Caco-2 (cell line): ENCODE results near the gene CERS6. TPM values are rescaled to one million over a fixed set of nuclear protein-coding genes. Genes with fewer than 3 reads are reported as not detected.

Experiments used
- BruUV-seq: library from RNA; stranded (reverse); fragments of 400-500 nt; replicated peaks from 2 replicates; lab custom pipeline; 2021; lab: Mats Ljungman, UMichigan
- CTCF ChIA-PET: fragments of 300-600 bp; sonication (Branson Sonifier 250); formaldehyde crosslinking; loops from one replicate; lab custom pipeline; 2022; ENCODE audit warnings: antibody characterized with exemption; lab: Charles Lee
- POLR2A ChIA-PET: fragments of 300-600 bp; sonication (Branson Sonifier 250); formaldehyde crosslinking; loops from one replicate; lab custom pipeline; 2022; ENCODE audit warnings: antibody characterized with exemption; lab: Charles Lee
- DNase-seq, 2 experiments: peaks; one replicate each; pipeline versions ENCODE4 v3.0.0 to v3.0.0-alpha.2; 2020 to 2022
- H3K27me3 ChIP-seq: replicated peaks from 2 replicates; pipeline ENCODE4 v1.6.0; 2011; ENCODE audit warnings: low read length; ENCODE audit not compliant: control insufficient read depth, insufficient read depth
- H3K36me3 ChIP-seq: 2 replicates; pipeline ENCODE4 v1.5.1; 2011; ENCODE audit warnings: low read length; ENCODE audit not compliant: control insufficient read depth, insufficient read depth
- H3K4me1 ChIP-seq: fragments of 250-450 bp; sonication (Bioruptor Pico); 2 replicates; pipeline ENCODE4 v1.5.1; 2020; ENCODE audit warnings: mild to moderate bottlenecking
- H3K4me3 ChIP-seq: 2 replicates; pipeline ENCODE4 v1.5.1; 2011; ENCODE audit warnings: low read depth, mild to moderate bottlenecking, control low read depth, low read length
- H3K9me3 ChIP-seq: fragments of 250-450 bp; sonication (Bioruptor Pico); 2 replicates; pipeline ENCODE4 v1.5.1; 2020; ENCODE audit warnings: mild to moderate bottlenecking, moderate library complexity
- H3K27ac Mint-ChIP-seq: one replicate; pipeline ENCODE4 v1.8.0; 2022; ENCODE audit warnings: mixed read lengths; ENCODE audit not compliant: unreplicated experiment
- H3K27me3 Mint-ChIP-seq: one replicate; pipeline ENCODE4 v1.8.0; 2022; ENCODE audit warnings: mixed read lengths; ENCODE audit not compliant: insufficient read depth, unreplicated experiment
- H3K36me3 Mint-ChIP-seq: one replicate; pipeline ENCODE4 v1.8.0; 2022; ENCODE audit warnings: mild to moderate bottlenecking, mixed read lengths; ENCODE audit not compliant: insufficient read depth, unreplicated experiment
- H3K4me1 Mint-ChIP-seq: one replicate; pipeline ENCODE4 v1.8.0; 2022; ENCODE audit warnings: low read depth, mixed read lengths; ENCODE audit not compliant: unreplicated experiment
- H3K4me3 Mint-ChIP-seq: one replicate; pipeline ENCODE4 v1.8.0; 2022; ENCODE audit warnings: mild to moderate bottlenecking, moderate library complexity, mixed read lengths; ENCODE audit not compliant: unreplicated experiment
- H3K9me3 Mint-ChIP-seq: one replicate; pipeline ENCODE4 v1.8.0; 2022; ENCODE audit warnings: mixed read lengths; ENCODE audit not compliant: unreplicated experiment
- CTCF ChIP-seq, 2 experiments: fragments of 200-600 bp in 1 of 2; IDR thresholded peaks; 1 replicate in 1 of 2; 2 replicates in 1 of 2; pipeline versions ENCODE4 v1.5.1 to v1.8.0; 2011 to 2022; ENCODE audit warnings: antibody characterized with exemption in 1 of 2, control low read depth in 1 of 2, inconsistent platforms in 1 of 2, low read depth in 1 of 2, low read length in 1 of 2, mild to moderate bottlenecking in 1 of 2, moderate library complexity in 1 of 2; ENCODE audit not compliant: insufficient read depth in 1 of 2, severe bottlenecking in 1 of 2, unreplicated experiment in 1 of 2
- intact Hi-C: fragments of 100-400 bp; cut with micrococcal nuclease; formaldehyde crosslinking; loops from one replicate; pipeline ENCODE4 v1.10.0; 2022; ENCODE audit not compliant: unreplicated experiment
- total RNA-seq: library from RNA; stranded (reverse); gene quantifications from 2 replicates; pipeline ENCODE4 v1.2.3, GENCODE V29; 2022

CERS6 gene
- total RNA-seq, 1 experiment from 2014 or later, result 32.7 TPM

DNA sequence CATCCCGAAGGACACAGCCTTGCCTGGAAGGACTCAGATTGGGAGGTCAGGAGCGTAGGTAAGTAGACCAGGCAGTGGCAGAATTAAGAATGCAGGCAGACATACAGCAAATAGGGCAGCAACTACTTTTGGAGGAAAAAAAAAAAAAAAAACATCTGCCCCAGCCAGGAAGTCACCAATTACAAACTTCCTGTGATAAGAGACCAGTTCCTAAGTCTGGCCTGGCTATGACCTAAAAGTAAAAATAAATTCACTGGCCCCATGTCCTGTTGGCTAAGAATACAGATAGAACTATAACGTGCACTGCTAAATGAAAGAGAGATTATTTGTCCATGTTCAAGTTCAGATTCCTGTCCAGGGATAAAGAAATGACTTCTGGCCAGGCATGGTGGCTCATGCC is 301.2 kb downstream of the CERS6 start:
- POLR2A ChIA-PET, result no interaction called here
- BruUV-seq, result no TSS peak

DNA sequence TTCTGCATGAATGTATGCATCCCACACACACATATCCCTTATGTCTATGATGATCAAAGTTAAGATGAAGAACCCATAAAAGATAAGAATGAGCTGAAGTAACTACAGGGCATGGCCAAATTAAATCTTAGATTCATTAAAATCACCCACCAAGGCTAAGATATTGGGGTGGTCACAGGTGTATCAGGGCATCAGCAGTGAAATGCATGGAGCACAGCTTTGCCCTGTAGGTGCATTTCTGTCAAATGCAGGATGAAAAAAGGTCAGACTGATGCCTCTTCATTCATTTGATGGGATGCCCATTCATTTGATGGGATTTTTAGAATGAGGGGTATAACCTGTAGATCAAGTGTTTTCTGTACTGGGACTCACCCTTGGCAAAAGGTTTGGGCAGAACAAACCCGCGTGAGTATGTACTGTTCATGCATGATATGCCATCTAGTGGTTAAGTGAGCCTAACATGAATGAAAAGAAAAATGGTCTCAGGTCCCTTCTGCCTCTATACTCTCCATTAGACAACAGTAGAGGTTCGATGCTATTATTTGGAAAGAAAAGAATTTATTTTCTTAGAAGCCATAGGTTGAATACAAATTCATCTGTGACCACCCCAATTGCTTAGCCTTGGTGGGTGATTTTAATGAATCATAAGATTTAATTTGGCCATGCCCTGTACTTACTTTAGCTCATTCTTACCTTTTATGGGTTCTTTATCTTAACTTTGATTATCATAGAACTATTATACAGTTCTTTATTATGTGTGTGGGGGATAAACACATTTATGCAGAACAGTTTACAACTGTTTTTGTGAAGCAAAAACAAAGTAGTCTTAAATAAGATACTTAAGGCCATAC is 303.1 kb downstream of the CERS6 start:
- POLR2A ChIA-PET, result no interaction called here

More for the DNA sequence above, 301.2 kb downstream of the CERS6 start:
- no peaks in the 10 kb centered on the region for H3K36me3 Mint-ChIP-seq
- no peaks in the 10 kb centered on the region for H3K9me3 Mint-ChIP-seq
- no peaks in the 10 kb centered on the region for H3K27me3 Mint-ChIP-seq
- no peak overlapping the region for H3K4me3 ChIP-seq
- H3K4me3 Mint-ChIP-seq, result no peak overlapping the region
- H3K4me1 ChIP-seq, result 0 out of 2 replicates have a peak, but pooled peaks cover 4% of the 10 kb centered on the region
- H3K9me3 ChIP-seq, result no peaks in the 10 kb centered on the region
- no peak for DNase-seq
- H3K4me1 Mint-ChIP-seq, result no peaks in the 10 kb centered on the region
- intact Hi-C loops, result loop anchor here (5.0 kb wide), 1 partner anchor 585 kb away; no protein-coding TSS in a partner anchor
- H3K27me3 ChIP-seq, result no peaks in the 10 kb centered on the region
- CTCF ChIA-PET, result interaction anchor here (0.6 kb wide), 1 partner anchor 762 kb away, joined by 6 read pairs; no protein-coding TSS in a partner anchor
- no peak overlapping the region for H3K27ac Mint-ChIP-seq
- TF ChIP-seq CTCF (IDR thresholded peaks at IDR 0.05; ENCODE audit: insufficient read depth in 1 of 2, low read depth in 1 of 2, low read length in 1 of 2, severe bottlenecking in 1 of 2, unreplicated experiment in 1 of 2), result no peak
- peaks cover 2% of the 10 kb centered on the region for H3K36me3 ChIP-seq

More for the DNA sequence above, 303.1 kb downstream of the CERS6 start:
- CTCF ChIA-PET, result interaction anchor here (1.5 kb wide), 1 partner anchor 412 kb away, joined by 3 read pairs; no protein-coding TSS in a partner anchor
- H3K36me3 ChIP-seq, result peaks cover 2% of the 10 kb centered on the region; the same call in 1 of the 2 replicates
- H3K4me1 ChIP-seq, result no peaks in the 10 kb centered on the region
- no peaks in the 10 kb centered on the region for H3K27me3 Mint-ChIP-seq
- H3K4me1 Mint-ChIP-seq, result no peaks in the 10 kb centered on the region
- peak; percentile 52 to 60 for TF ChIP-seq CTCF (IDR thresholded peaks at IDR 0.05; ENCODE audit: insufficient read depth in 1 of 2, low read depth in 1 of 2, low read length in 1 of 2, severe bottlenecking in 1 of 2, unreplicated experiment in 1 of 2)
- no peak overlapping the region for H3K27ac Mint-ChIP-seq
- no peaks in the 10 kb centered on the region for H3K9me3 ChIP-seq
- intact Hi-C loops, result loop anchor here (1.0 to 5.0 kb wide), 4 partner anchors 52 to 587 kb away; no protein-coding TSS in a partner anchor
- no peaks in the 10 kb centered on the region for H3K36me3 Mint-ChIP-seq
- DNase-seq, result peak in 1 of 2 experiments; percentile 52
- no peaks in the 10 kb centered on the region for H3K9me3 Mint-ChIP-seq
- H3K4me3 ChIP-seq, result no peak overlapping the region
- no TSS peak for BruUV-seq
- H3K27me3 ChIP-seq, result no peaks in the 10 kb centered on the region
- no peak overlapping the region for H3K4me3 Mint-ChIP-seq
